ENCODE measurements around the gene TMC5. TPM values are rescaled to one million over a fixed set of nuclear protein-coding genes. Genes with fewer than 3 reads are reported as not detected.

The TMC5 gene
- total RNA-seq, 1 experiment from 2014 or later: 52.5 TPM

DNA sequence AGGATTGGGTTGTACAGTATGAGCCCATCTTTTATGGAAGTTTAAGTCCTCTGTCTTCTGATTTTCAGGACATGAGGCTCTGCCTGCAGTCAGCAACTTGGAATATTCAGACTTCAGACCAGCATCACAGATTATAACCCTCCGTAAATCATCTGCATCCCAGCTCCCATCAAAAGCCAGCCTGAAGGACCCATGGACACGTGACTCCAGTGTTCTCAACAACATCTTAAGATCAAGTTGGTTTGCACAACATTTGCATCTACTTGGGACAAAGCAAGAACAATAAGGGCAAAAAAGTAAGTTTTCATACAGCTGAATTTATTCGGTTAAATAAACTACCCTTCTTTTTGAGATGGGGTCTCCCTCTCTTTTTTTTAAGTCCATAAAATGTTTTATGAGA is 12.7 kb downstream of the TMC5 start:
- H3K79me2 ChIP-seq (ENCODE audit: low read depth): peaks cover 37% of the 10 kb centered on the region
- H2AFZ ChIP-seq: no peak overlapping the region
- no peaks in the 10 kb centered on the region for H4K20me1 ChIP-seq (ENCODE audit: insufficient read depth)
- H3K4me3 ChIP-seq: no peak overlapping the region
- no TSS peak for BruUV-seq (replicated peaks)
- CTCF ChIA-PET: no interaction called here
- no peak overlapping the region for H3K4me2 ChIP-seq
- POLR2A ChIA-PET (ENCODE audit: unreplicated experiment): interaction anchor here (0.6 kb wide), 1 partner anchor 23 kb away, joined by 5 read pairs; no protein-coding TSS in a partner anchor
- H3K4me1 ChIP-seq (replicated peaks; ENCODE audit: insufficient read depth): peaks cover 22% of the 10 kb centered on the region
- H3K27me3 ChIP-seq (ENCODE audit: insufficient read depth, low read depth): no peaks in the 10 kb centered on the region
- no peaks in the 10 kb centered on the region for H3K9me3 ChIP-seq (ENCODE audit: insufficient read depth, low read depth)
- no peak for TF ChIP-seq EZH2 (IDR thresholded peaks at IDR 0.05; ENCODE audit: low read depth)
- TF ChIP-seq, protein P1, sequence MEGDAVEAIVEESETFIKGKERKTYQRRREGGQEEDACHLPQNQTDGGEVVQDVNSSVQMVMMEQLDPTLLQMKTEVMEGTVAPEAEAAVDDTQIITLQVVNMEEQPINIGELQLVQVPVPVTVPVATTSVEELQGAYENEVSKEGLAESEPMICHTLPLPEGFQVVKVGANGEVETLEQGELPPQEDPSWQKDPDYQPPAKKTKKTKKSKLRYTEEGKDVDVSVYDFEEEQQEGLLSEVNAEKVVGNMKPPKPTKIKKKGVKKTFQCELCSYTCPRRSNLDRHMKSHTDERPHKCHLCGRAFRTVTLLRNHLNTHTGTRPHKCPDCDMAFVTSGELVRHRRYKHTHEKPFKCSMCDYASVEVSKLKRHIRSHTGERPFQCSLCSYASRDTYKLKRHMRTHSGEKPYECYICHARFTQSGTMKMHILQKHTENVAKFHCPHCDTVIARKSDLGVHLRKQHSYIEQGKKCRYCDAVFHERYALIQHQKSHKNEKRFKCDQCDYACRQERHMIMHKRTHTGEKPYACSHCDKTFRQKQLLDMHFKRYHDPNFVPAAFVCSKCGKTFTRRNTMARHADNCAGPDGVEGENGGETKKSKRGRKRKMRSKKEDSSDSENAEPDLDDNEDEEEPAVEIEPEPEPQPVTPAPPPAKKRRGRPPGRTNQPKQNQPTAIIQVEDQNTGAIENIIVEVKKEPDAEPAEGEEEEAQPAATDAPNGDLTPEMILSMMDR (conservative IDR thresholded peaks at IDR 0.05): no peak
- intact Hi-C loops (cut with micrococcal nuclease; ENCODE audit: unreplicated experiment): no loop called here
- peak overlapping the region; percentile 87; the same call in 1 of the 2 replicates for H3K27ac ChIP-seq
- no peak for DNase-seq
- H3K36me3 ChIP-seq (ENCODE audit: low read depth): peaks cover 17% of the 10 kb centered on the region; the same call in 1 of the 2 replicates
- H3F3A ChIP-seq (ENCODE audit: insufficient read depth, low read depth): peaks cover 29% of the 10 kb centered on the region
- H3K9me2 ChIP-seq (ENCODE audit: insufficient read depth): no peaks in the 10 kb centered on the region

GRCh38 chr16:19431636-19432340 is 14.1 kb downstream of the TMC5 start:
- intact Hi-C loops (cut with micrococcal nuclease; ENCODE audit: unreplicated experiment): loop anchor here (1.0 to 2.0 kb wide), 2 partner anchors 35 to 47 kb away; no protein-coding TSS in a partner anchor

DNA sequence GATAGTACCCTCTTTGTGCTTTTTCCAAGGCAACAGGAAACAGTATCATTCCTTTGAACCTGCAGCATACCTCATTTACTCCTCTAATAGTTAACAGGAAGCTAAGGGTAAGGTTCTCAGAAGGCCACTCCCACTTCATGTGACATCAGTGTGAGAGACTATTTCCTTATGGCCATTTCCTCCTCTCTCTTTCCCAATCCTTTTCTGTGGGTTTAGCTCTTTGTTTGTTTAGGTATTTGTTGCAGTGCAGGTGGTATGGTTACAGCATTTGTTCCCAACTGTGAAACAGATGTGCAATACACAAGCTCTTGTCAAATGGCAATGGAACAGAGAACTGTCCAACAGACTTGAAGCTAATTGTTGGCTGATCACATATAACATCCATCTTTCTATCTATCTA is 14.7 kb downstream of the TMC5 start:
- no peak for TF ChIP-seq EZH2 (IDR thresholded peaks at IDR 0.05; ENCODE audit: low read depth)
- TF ChIP-seq, protein P1 (conservative IDR thresholded peaks at IDR 0.05): no peak
- Histone ChIP-seq H3K27me3 (ENCODE audit: insufficient read depth, low read depth) (no peaks in the 10 kb centered on the region), H3F3A (ENCODE audit: insufficient read depth, low read depth) (peaks cover 29% of the 10 kb centered on the region), H3K36me3 (ENCODE audit: low read depth) (peaks cover 34% of the 10 kb centered on the region), H4K20me1 (ENCODE audit: insufficient read depth) (no peaks in the 10 kb centered on the region), H3K27ac (peak overlapping the region; percentile 87), H3K9me2 (ENCODE audit: insufficient read depth) (no peaks in the 10 kb centered on the region), H2AFZ (no peak overlapping the region), H3K4me1 (replicated peaks; ENCODE audit: insufficient read depth) (peaks cover 22% of the 10 kb centered on the region), H3K9me3 (ENCODE audit: insufficient read depth, low read depth) (no peaks in the 10 kb centered on the region), H3K4me2 (peak overlapping the region; percentile 33), H3K79me2 (ENCODE audit: low read depth) (peaks cover 39% of the 10 kb centered on the region), H3K4me3 (no peak overlapping the region)
- ChIA-PET CTCF (interaction anchor here (1.0 kb wide), 1 partner anchor 951 kb away, joined by 3 read pairs; no protein-coding TSS in a partner anchor), POLR2A (ENCODE audit: unreplicated experiment) (interaction anchor here (0.5 to 0.9 kb wide), 4 partner anchors 13 to 88 kb away, joined by 3 to 7 read pairs (median 6); no protein-coding TSS in a partner anchor)
- intact Hi-C loops (cut with micrococcal nuclease; ENCODE audit: unreplicated experiment): loop anchor here (1.0 to 2.0 kb wide), 2 partner anchors 36 to 48 kb away; no protein-coding TSS in a partner anchor
- peak; percentile 49 to 98 for DNase-seq
- no TSS peak for BruUV-seq (replicated peaks)

More at GRCh38 chr16:19431636-19432340, 14.1 kb downstream of the TMC5 start:
- Histone ChIP-seq H3K9me3 (ENCODE audit: insufficient read depth, low read depth) (no peaks in the 10 kb centered on the region), H3K9me2 (ENCODE audit: insufficient read depth) (no peaks in the 10 kb centered on the region), H4K20me1 (ENCODE audit: insufficient read depth) (no peaks in the 10 kb centered on the region), H3F3A (ENCODE audit: insufficient read depth, low read depth) (peaks cover 29% of the 10 kb centered on the region), H3K4me3 (no peak overlapping the region), H3K4me1 (replicated peaks; ENCODE audit: insufficient read depth) (peaks cover 22% of the 10 kb centered on the region), H3K27ac (peak overlapping the region; percentile 87), H3K4me2 (peak overlapping the region; percentile 33), H2AFZ (no peak overlapping the region), H3K79me2 (ENCODE audit: low read depth) (peaks cover 41% of the 10 kb centered on the region), H3K36me3 (ENCODE audit: low read depth) (peaks cover 27% of the 10 kb centered on the region), H3K27me3 (ENCODE audit: insufficient read depth, low read depth) (no peaks in the 10 kb centered on the region)
- ChIA-PET CTCF (interaction anchor here (0.7 to 1.0 kb wide), 2 partner anchors 9 to 952 kb away, joined by 3 read pairs; no protein-coding TSS in a partner anchor), POLR2A (ENCODE audit: unreplicated experiment) (interaction anchor here (0.5 to 0.9 kb wide), 4 partner anchors 12 to 89 kb away, joined by 3 to 7 read pairs (median 6); no protein-coding TSS in a partner anchor)
- BruUV-seq (replicated peaks): TSS peak; percentile 78
- TF ChIP-seq EZH2 (IDR thresholded peaks at IDR 0.05; ENCODE audit: low read depth): no peak
- TF ChIP-seq, protein P1 (conservative IDR thresholded peaks at IDR 0.05): no peak
- DNase-seq: peak in 1 of 2 experiments; percentile 61
